ENCODE results near the gene TDRD3.
A peak's percentile ranks its signal among the peaks of the same experiment; 100 is the strongest.

TDRD3 gene

GRCh38 chr13:60611523-60611922, 214.5 kb downstream of the TDRD3 start:
- no peak for DNase-seq (ENCODE audit: extremely low spot score)
- ChIA-PET POLR2A (no interaction called here), CTCF (no interaction called here)
- TF ChIP-seq FOXM1 (IDR thresholded peaks at IDR 0.05; ENCODE audit: borderline replicate concordance) (no peak), NFRKB (IDR thresholded peaks at IDR 0.05) (no peak), BHLHE40 (IDR thresholded peaks at IDR 0.05; ENCODE audit: borderline replicate concordance) (no peak), FOXA1 (IDR thresholded peaks at IDR 0.05) (no peak), FOXK2 (IDR thresholded peaks at IDR 0.05) (no peak), L3MBTL2 (conservative IDR thresholded peaks at IDR 0.05) (no peak), CTBP1 (IDR thresholded peaks at IDR 0.05; ENCODE audit: borderline replicate concordance) (no peak), HDGF (IDR thresholded peaks at IDR 0.05; ENCODE audit: borderline replicate concordance) (no peak), LEF1 (IDR thresholded peaks at IDR 0.05; ENCODE audit: borderline replicate concordance) (no peak), TARDBP (IDR thresholded peaks at IDR 0.05) (no peak), SUZ12 (IDR thresholded peaks at IDR 0.05) (no peak), ZNF384 (IDR thresholded peaks at IDR 0.05) (no peak), ARNT (IDR thresholded peaks at IDR 0.05) (no peak), PKNOX1 (IDR thresholded peaks at IDR 0.05) (no peak), ELF4 (IDR thresholded peaks at IDR 0.05) (no peak), SP1 (IDR thresholded peaks at IDR 0.05) (no peak)

- TF ChIP-seq LEF1 (IDR thresholded peaks at IDR 0.05; ENCODE audit: borderline replicate concordance) (no peak), FOXA1 (IDR thresholded peaks at IDR 0.05) (no peak), FOXM1 (IDR thresholded peaks at IDR 0.05; ENCODE audit: borderline replicate concordance) (no peak), SUZ12 (IDR thresholded peaks at IDR 0.05) (no peak), ZNF384 (IDR thresholded peaks at IDR 0.05) (no peak), ARNT (IDR thresholded peaks at IDR 0.05) (no peak), TARDBP (IDR thresholded peaks at IDR 0.05) (no peak), NFRKB (IDR thresholded peaks at IDR 0.05) (no peak), ELF4 (IDR thresholded peaks at IDR 0.05) (no peak), CTBP1 (IDR thresholded peaks at IDR 0.05; ENCODE audit: borderline replicate concordance) (no peak), SP1 (IDR thresholded peaks at IDR 0.05) (no peak), HDGF (IDR thresholded peaks at IDR 0.05; ENCODE audit: borderline replicate concordance) (no peak), L3MBTL2 (conservative IDR thresholded peaks at IDR 0.05) (no peak), FOXK2 (IDR thresholded peaks at IDR 0.05) (no peak), BHLHE40 (IDR thresholded peaks at IDR 0.05; ENCODE audit: borderline replicate concordance) (no peak), PKNOX1 (IDR thresholded peaks at IDR 0.05) (no peak)
- CTCF ChIA-PET = no interaction called here
- POLR2A ChIA-PET = no interaction called here
- DNase-seq (ENCODE audit: extremely low spot score) = no peak
These were observed 215.6 kb downstream of the TDRD3 start for GRCh38 chr13:60612593-60612992.

GRCh38 chr13:60613080-60613479, 216.1 kb downstream of the TDRD3 start:
- no peak for DNase-seq (ENCODE audit: extremely low spot score)
- CTCF ChIA-PET = no interaction called here
- POLR2A ChIA-PET = no interaction called here
- TF ChIP-seq FOXK2 (IDR thresholded peaks at IDR 0.05) (no peak), SP1 (IDR thresholded peaks at IDR 0.05) (no peak), ELF4 (IDR thresholded peaks at IDR 0.05) (no peak), PKNOX1 (IDR thresholded peaks at IDR 0.05) (no peak), ARNT (IDR thresholded peaks at IDR 0.05) (no peak), L3MBTL2 (conservative IDR thresholded peaks at IDR 0.05) (no peak), CTBP1 (IDR thresholded peaks at IDR 0.05; ENCODE audit: borderline replicate concordance) (no peak), TARDBP (IDR thresholded peaks at IDR 0.05) (no peak), FOXA1 (IDR thresholded peaks at IDR 0.05) (no peak), BHLHE40 (IDR thresholded peaks at IDR 0.05; ENCODE audit: borderline replicate concordance) (no peak), FOXM1 (IDR thresholded peaks at IDR 0.05; ENCODE audit: borderline replicate concordance) (no peak), NFRKB (IDR thresholded peaks at IDR 0.05) (no peak), HDGF (IDR thresholded peaks at IDR 0.05; ENCODE audit: borderline replicate concordance) (no peak), LEF1 (IDR thresholded peaks at IDR 0.05; ENCODE audit: borderline replicate concordance) (no peak), SUZ12 (IDR thresholded peaks at IDR 0.05) (no peak), ZNF384 (IDR thresholded peaks at IDR 0.05) (no peak)

GRCh38 chr13:60617991-60618733, 221.1 kb downstream of the TDRD3 start:
- CTCF ChIA-PET = interaction anchor here (0.7 kb wide), 1 partner anchor 24 kb away, joined by 3 read pairs; no protein-coding TSS in a partner anchor
- DNase-seq (ENCODE audit: extremely low spot score) = peak; percentile 10
- TF ChIP-seq BHLHE40 (IDR thresholded peaks at IDR 0.05; ENCODE audit: borderline replicate concordance) (no peak), FOXK2 (IDR thresholded peaks at IDR 0.05) (no peak), SUZ12 (IDR thresholded peaks at IDR 0.05) (no peak), HDGF (IDR thresholded peaks at IDR 0.05; ENCODE audit: borderline replicate concordance) (no peak), ZNF384 (IDR thresholded peaks at IDR 0.05) (no peak), CTBP1 (IDR thresholded peaks at IDR 0.05; ENCODE audit: borderline replicate concordance) (no peak), ELF4 (IDR thresholded peaks at IDR 0.05) (no peak), TARDBP (IDR thresholded peaks at IDR 0.05) (no peak), LEF1 (IDR thresholded peaks at IDR 0.05; ENCODE audit: borderline replicate concordance) (no peak)
- POLR2A ChIA-PET = no interaction called here

GRCh38 chr13:60619461-60619860, 222.4 kb downstream of the TDRD3 start:
- POLR2A ChIA-PET = no interaction called here
- TF ChIP-seq NFRKB (IDR thresholded peaks at IDR 0.05) (no peak), FOXM1 (IDR thresholded peaks at IDR 0.05; ENCODE audit: borderline replicate concordance) (no peak), L3MBTL2 (conservative IDR thresholded peaks at IDR 0.05) (no peak), CTBP1 (IDR thresholded peaks at IDR 0.05; ENCODE audit: borderline replicate concordance) (no peak), HDGF (IDR thresholded peaks at IDR 0.05; ENCODE audit: borderline replicate concordance) (no peak), ELF4 (IDR thresholded peaks at IDR 0.05) (no peak), BHLHE40 (IDR thresholded peaks at IDR 0.05; ENCODE audit: borderline replicate concordance) (no peak), SP1 (IDR thresholded peaks at IDR 0.05) (no peak), TARDBP (IDR thresholded peaks at IDR 0.05) (no peak)
- CTCF ChIA-PET = interaction anchor here (1.4 kb wide), 1 partner anchor 171 kb away, joined by 3 read pairs; no protein-coding TSS in a partner anchor
- no peak for DNase-seq (ENCODE audit: extremely low spot score)
